OCI-LY7 (cell line): ENCODE data around the gene ABCG8.

Experiments used
- EZH2phosphoT487 ChIP-seq: fragments of 200-600 bp; sonication (generic); IDR thresholded peaks from 2 replicates; pipeline ENCODE4 v1.6.1; 2018; ENCODE audit warnings: low read depth, borderline replicate concordance, mild to moderate bottlenecking, mixed run types, antibody characterized with exemption, low read length, moderate library complexity, mixed read lengths
- TF ChIP-seq, protein P1 (sequence below): fragments of 200-600 bp; sonication (generic); conservative IDR thresholded peaks from 2 replicates; pipeline ENCODE4 v1.5.1; 2014; ENCODE audit warnings: mild to moderate bottlenecking, antibody characterized with exemption, low read length, moderate library complexity, mixed read lengths

DNA sequence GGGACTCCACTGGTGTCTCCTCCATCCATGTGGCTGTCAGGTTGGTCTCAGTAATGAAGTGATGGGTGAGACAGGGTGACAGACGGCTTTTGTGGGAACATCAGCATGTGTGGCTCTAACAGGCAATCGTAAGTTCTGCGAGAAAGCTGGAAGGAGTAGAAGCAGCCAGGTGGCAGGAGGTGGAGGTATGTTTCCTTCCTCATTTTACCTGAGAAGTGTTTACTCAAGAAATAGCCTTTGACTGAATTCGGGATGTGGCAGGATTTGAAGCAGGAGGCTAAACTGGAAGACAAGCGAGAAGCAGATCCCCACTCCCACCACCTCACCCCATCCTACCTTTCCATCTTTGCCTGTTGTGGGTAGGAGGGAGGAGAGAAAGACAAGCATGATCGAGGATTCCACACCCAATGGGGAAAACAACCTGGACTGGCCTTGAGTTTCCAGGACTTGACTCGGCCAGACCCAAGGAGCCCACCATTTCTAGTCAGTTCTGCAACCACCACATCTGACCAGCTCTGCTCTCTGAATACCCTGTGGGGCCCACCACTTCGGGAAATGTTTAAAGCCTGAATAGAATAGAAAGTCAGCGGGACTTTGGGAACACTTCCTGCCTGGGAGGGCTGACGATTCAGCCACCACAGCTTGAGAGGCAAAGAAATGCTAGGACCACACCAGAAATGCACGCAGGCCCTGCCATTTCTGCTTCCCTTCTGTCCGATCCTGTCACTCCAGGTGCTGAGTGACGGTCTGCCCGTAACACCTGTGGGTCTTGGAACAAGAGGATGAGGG is 1.2 kb downstream of the ABCG8 start:
- TF ChIP-seq, protein P1, sequence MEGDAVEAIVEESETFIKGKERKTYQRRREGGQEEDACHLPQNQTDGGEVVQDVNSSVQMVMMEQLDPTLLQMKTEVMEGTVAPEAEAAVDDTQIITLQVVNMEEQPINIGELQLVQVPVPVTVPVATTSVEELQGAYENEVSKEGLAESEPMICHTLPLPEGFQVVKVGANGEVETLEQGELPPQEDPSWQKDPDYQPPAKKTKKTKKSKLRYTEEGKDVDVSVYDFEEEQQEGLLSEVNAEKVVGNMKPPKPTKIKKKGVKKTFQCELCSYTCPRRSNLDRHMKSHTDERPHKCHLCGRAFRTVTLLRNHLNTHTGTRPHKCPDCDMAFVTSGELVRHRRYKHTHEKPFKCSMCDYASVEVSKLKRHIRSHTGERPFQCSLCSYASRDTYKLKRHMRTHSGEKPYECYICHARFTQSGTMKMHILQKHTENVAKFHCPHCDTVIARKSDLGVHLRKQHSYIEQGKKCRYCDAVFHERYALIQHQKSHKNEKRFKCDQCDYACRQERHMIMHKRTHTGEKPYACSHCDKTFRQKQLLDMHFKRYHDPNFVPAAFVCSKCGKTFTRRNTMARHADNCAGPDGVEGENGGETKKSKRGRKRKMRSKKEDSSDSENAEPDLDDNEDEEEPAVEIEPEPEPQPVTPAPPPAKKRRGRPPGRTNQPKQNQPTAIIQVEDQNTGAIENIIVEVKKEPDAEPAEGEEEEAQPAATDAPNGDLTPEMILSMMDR: no peak
- TF ChIP-seq EZH2phosphoT487: no peak
